Astrocyte (in vitro differentiated cells and primary cell): ENCODE measurements around the gene MROH9. TPM values are rescaled to one million over a fixed set of nuclear protein-coding genes. Genes with fewer than 3 reads are reported as not detected.

ENCODE experiments used
- DNase-seq: peaks from one replicate; pipeline ENCODE4 v3.0.0-alpha.2; 2010; ENCODE audit warnings: low read depth
- FAIRE-seq: peaks from 2 replicates; lab custom pipeline; 2011; peaks lifted over from hg19 to GRCh38; lab: Jason Lieb, UNC
- H2AFZ ChIP-seq: 2 replicates; pipeline ENCODE4 v1.6.0; 2012; ENCODE audit warnings: low read depth, low read length, inconsistent platforms
- H3K27ac ChIP-seq: 2 replicates; pipeline ENCODE4 v1.5.1; 2011; ENCODE audit warnings: low read depth, low read length, inconsistent platforms
- H3K27me3 ChIP-seq: 2 replicates; pipeline ENCODE4 v1.6.0; 2011; ENCODE audit warnings: low read length, inconsistent platforms; ENCODE audit not compliant: insufficient read depth
- H3K36me3 ChIP-seq: 2 replicates; pipeline ENCODE4 v1.5.1; 2011; ENCODE audit warnings: low read length, inconsistent platforms; ENCODE audit not compliant: insufficient read depth
- H3K4me1 ChIP-seq: 2 replicates; pipeline ENCODE4 v1.5.1; 2011; ENCODE audit warnings: low read length, inconsistent platforms; ENCODE audit not compliant: insufficient read depth
- H3K4me2 ChIP-seq: 2 replicates; pipeline ENCODE4 v1.6.0; 2012; ENCODE audit warnings: low read length, inconsistent platforms
- H3K4me3 ChIP-seq: 2 replicates; pipeline ENCODE4 v1.5.1; 2011; ENCODE audit warnings: low read depth, mild to moderate bottlenecking, low read length, inconsistent platforms; ENCODE audit not compliant: insufficient read depth
- H3K79me2 ChIP-seq: 2 replicates; pipeline ENCODE4 v1.6.0; 2012; ENCODE audit warnings: mild to moderate bottlenecking, low read length, inconsistent platforms; ENCODE audit not compliant: insufficient read depth
- H3K9ac ChIP-seq: 2 replicates; pipeline ENCODE4 v1.6.0; 2012; ENCODE audit warnings: mild to moderate bottlenecking, low read length, inconsistent platforms
- H3K9me3 ChIP-seq: 2 replicates; pipeline ENCODE4 v1.5.1; 2012; ENCODE audit warnings: low read depth, mild to moderate bottlenecking, low read length, inconsistent platforms; ENCODE audit not compliant: insufficient read depth
- H4K20me1 ChIP-seq: 2 replicates; pipeline ENCODE4 v1.6.0; 2012; ENCODE audit warnings: low read length, inconsistent platforms; ENCODE audit not compliant: insufficient read depth
- H3K27ac Mint-ChIP-seq: one replicate; pipeline ENCODE4 v1.8.0; 2021; ENCODE audit warnings: mild to moderate bottlenecking, mixed read lengths; ENCODE audit not compliant: unreplicated experiment
- H3K27me3 Mint-ChIP-seq: one replicate; pipeline ENCODE4 v1.8.0; 2021; ENCODE audit warnings: low read depth, mixed read lengths; ENCODE audit not compliant: unreplicated experiment
- H3K36me3 Mint-ChIP-seq: one replicate; pipeline ENCODE4 v1.8.0; 2021; ENCODE audit warnings: low read depth, mixed read lengths; ENCODE audit not compliant: unreplicated experiment
- H3K4me1 Mint-ChIP-seq: one replicate; pipeline ENCODE4 v1.8.0; 2021; ENCODE audit warnings: low read depth, mixed read lengths; ENCODE audit not compliant: unreplicated experiment
- H3K4me3 Mint-ChIP-seq: one replicate; pipeline ENCODE4 v1.8.0; 2021; ENCODE audit warnings: mild to moderate bottlenecking, moderate library complexity, mixed read lengths; ENCODE audit not compliant: unreplicated experiment
- H3K9me3 Mint-ChIP-seq: one replicate; pipeline ENCODE4 v1.8.0; 2021; ENCODE audit warnings: mild to moderate bottlenecking, mixed read lengths; ENCODE audit not compliant: unreplicated experiment
- CTCF ChIP-seq: IDR thresholded peaks from 2 replicates; pipeline ENCODE4 v1.5.1; 2011; ENCODE audit warnings: low read depth, mild to moderate bottlenecking, inconsistent platforms, low read length, moderate library complexity; ENCODE audit not compliant: insufficient read depth
- EZH2 ChIP-seq: IDR thresholded peaks from 2 replicates; pipeline ENCODE4 v1.6.1; 2012; ENCODE audit warnings: mild to moderate bottlenecking, low read length, inconsistent platforms; ENCODE audit not compliant: insufficient read depth
- total RNA-seq: library from RNA; stranded (reverse); gene quantifications from 2 replicates; pipeline ENCODE4 v1.2.1, GENCODE V29; 2021

Gene MROH9
- total RNA-seq, 1 donor from 2014 or later: not detected

- no peak for FAIRE-seq
- Histone ChIP-seq H3K4me1 (no peaks in the 10 kb centered on the region), H3K27me3 (no peaks in the 10 kb centered on the region), H3K4me2 (no peak overlapping the region), H3K36me3 (no peaks in the 10 kb centered on the region), H3K79me2 (no peaks in the 10 kb centered on the region), H3K9me3 (no peaks in the 10 kb centered on the region), H2AFZ (no peak overlapping the region), H3K4me3 (no peak overlapping the region), H3K9ac (no peak overlapping the region), H4K20me1 (no peaks in the 10 kb centered on the region), H3K27ac (no peak overlapping the region)
- H3K36me3 Mint-ChIP-seq: no peaks in the 10 kb centered on the region
- no peak overlapping the region for H3K4me3 Mint-ChIP-seq
- TF ChIP-seq CTCF (no peak), EZH2 (no peak)
- H3K9me3 Mint-ChIP-seq: peaks cover 3% of the 10 kb centered on the region
- no peak for DNase-seq
- no peaks in the 10 kb centered on the region for H3K4me1 Mint-ChIP-seq
- peaks cover 3% of the 10 kb centered on the region for H3K27me3 Mint-ChIP-seq
- no peak overlapping the region for H3K27ac Mint-ChIP-seq
These were observed 84.6 kb downstream of the MROH9 start for GRCh38 chr1:171019971-171020370.

- Mint-ChIP-seq H3K9me3 (peaks cover 1% of the 10 kb centered on the region), H3K27ac (no peak overlapping the region), H3K4me1 (no peaks in the 10 kb centered on the region), H3K27me3 (no peaks in the 10 kb centered on the region), H3K4me3 (no peak overlapping the region), H3K36me3 (no peaks in the 10 kb centered on the region)
- no peaks in the 10 kb centered on the region for H3K79me2 ChIP-seq
- no peaks in the 10 kb centered on the region for H4K20me1 ChIP-seq
- H3K27ac ChIP-seq: no peak overlapping the region
- no peaks in the 10 kb centered on the region for H3K4me1 ChIP-seq
- no peaks in the 10 kb centered on the region for H3K9me3 ChIP-seq
- no peak overlapping the region for H2AFZ ChIP-seq
- no peaks in the 10 kb centered on the region for H3K27me3 ChIP-seq
- FAIRE-seq (no peak), DNase-seq (no peak)
- H3K4me2 ChIP-seq: no peak overlapping the region
- no peaks in the 10 kb centered on the region for H3K36me3 ChIP-seq
- no peak overlapping the region for H3K9ac ChIP-seq
- no peak overlapping the region for H3K4me3 ChIP-seq
- no peak for TF ChIP-seq CTCF
These were observed 97.7 kb downstream of the MROH9 start for GRCh38 chr1:171032822-171033702.

GRCh38 chr1:171037626-171038025 lies 102.3 kb downstream of the MROH9 start:
- Histone ChIP-seq H3K4me2 (no peak overlapping the region), H3K79me2 (no peaks in the 10 kb centered on the region), H3K27ac (no peak overlapping the region), H3K36me3 (no peaks in the 10 kb centered on the region), H3K9me3 (no peaks in the 10 kb centered on the region), H3K27me3 (no peaks in the 10 kb centered on the region), H4K20me1 (no peaks in the 10 kb centered on the region), H3K4me3 (no peak overlapping the region), H3K4me1 (no peaks in the 10 kb centered on the region), H3K9ac (no peak overlapping the region), H2AFZ (no peak overlapping the region)
- Mint-ChIP-seq H3K27ac (no peak overlapping the region), H3K4me1 (no peaks in the 10 kb centered on the region), H3K4me3 (no peak overlapping the region), H3K27me3 (no peaks in the 10 kb centered on the region), H3K36me3 (no peaks in the 10 kb centered on the region), H3K9me3 (no peaks in the 10 kb centered on the region)
- DNase-seq (no peak), FAIRE-seq (no peak)
- TF ChIP-seq CTCF (no peak), EZH2 (no peak)
